Measurements from ENCODE around the gene TULP1.

- TF ChIP-seq CTCF (conservative IDR thresholded peaks at IDR 0.05; ENCODE audit: low read depth, low read length) (no peak), EZH2 (IDR thresholded peaks at IDR 0.05; ENCODE audit: borderline replicate concordance, low read depth, low read length, poor library complexity, severe bottlenecking) (no peak)
Observed at GRCh38 chr6:35473850-35474130, 38.9 kb downstream of the TULP1 start.

Data from A673 (cell line).